Mucosa of rectum (tissue), 2 donors: ENCODE measurements around the gene NEK11.

Experiments used
- H3K27ac ChIP-seq, 2 donors: one replicate each; pipeline ENCODE4 v1.7.0; 2013; ENCODE audit warnings: inconsistent platforms in 2 of 2, low read depth in 2 of 2, low read length in 2 of 2
- H3K27me3 ChIP-seq, 2 donors: one replicate each; pipeline ENCODE4 v1.7.0; 2013; ENCODE audit warnings: low read length in 2 of 2; ENCODE audit not compliant: control insufficient read depth in 2 of 2, insufficient read depth in 2 of 2
- H3K36me3 ChIP-seq, 2 donors: one replicate each; pipeline ENCODE4 v1.7.0; 2013; ENCODE audit warnings: low read length in 2 of 2; ENCODE audit not compliant: control insufficient read depth in 2 of 2, insufficient read depth in 2 of 2
- H3K4me1 ChIP-seq, 2 donors: one replicate each; pipeline ENCODE4 v1.7.0; 2013; ENCODE audit warnings: low read length in 2 of 2, mild to moderate bottlenecking in 1 of 2; ENCODE audit not compliant: control insufficient read depth in 2 of 2, insufficient read depth in 2 of 2
- H3K4me3 ChIP-seq, 2 donors: one replicate each; pipeline ENCODE4 v1.7.0; 2013; ENCODE audit warnings: low read length in 2 of 2
- H3K9ac ChIP-seq, 2 donors: one replicate each; pipeline ENCODE4 v1.7.0; 2013; ENCODE audit warnings: low read length in 2 of 2, low read depth in 1 of 2, mild to moderate bottlenecking in 1 of 2
- H3K9me3 ChIP-seq, 2 donors: one replicate each; pipeline ENCODE4 v1.7.0; 2013; ENCODE audit warnings: low read length in 2 of 2; ENCODE audit not compliant: control insufficient read depth in 2 of 2
- donor health status: healthy.
- donor health status: Normal muscosa, but diverticular disease.

Gene NEK11, protein sequence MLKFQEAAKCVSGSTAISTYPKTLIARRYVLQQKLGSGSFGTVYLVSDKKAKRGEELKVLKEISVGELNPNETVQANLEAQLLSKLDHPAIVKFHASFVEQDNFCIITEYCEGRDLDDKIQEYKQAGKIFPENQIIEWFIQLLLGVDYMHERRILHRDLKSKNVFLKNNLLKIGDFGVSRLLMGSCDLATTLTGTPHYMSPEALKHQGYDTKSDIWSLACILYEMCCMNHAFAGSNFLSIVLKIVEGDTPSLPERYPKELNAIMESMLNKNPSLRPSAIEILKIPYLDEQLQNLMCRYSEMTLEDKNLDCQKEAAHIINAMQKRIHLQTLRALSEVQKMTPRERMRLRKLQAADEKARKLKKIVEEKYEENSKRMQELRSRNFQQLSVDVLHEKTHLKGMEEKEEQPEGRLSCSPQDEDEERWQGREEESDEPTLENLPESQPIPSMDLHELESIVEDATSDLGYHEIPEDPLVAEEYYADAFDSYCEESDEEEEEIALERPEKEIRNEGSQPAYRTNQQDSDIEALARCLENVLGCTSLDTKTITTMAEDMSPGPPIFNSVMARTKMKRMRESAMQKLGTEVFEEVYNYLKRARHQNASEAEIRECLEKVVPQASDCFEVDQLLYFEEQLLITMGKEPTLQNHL

DNA sequence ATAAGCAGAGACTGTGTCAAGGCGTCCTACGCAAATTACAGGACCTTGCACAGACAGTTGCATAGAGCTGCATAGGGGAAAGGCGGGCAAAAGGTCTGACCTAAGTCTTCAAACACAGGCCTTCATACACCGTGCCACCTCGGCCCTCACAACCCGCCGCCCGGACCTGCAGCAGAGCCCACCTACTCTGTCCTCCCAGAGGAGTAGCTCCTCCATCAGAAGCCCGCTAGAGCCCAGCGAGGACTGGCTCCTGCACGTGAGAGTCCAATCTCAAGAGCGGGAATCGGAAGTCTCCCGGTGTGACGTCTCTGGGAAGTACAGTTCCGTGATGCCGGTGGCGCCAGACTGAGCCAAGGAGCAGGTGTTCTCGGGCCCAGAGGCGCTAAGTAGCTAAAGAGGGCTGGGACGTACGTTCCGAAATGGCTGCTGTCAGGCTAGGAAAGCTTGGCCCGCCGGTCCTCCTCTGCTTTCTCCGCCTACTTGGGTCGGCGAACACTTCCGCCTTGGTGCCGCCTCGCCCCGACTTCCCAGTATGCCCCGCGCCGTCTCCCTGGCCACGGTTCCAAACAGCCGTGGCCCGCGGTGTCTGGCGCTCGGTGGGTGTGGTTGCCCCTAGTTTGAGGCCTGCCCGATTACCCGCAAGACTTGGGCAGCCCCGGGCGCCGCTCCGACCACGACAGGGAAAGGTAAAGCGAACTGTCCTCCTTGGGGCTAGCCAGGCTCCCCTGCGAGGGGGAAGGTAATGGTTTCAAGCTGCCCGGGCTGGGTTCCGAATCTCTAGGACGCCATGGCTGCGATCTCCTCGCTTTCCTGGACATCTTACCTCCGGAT, at the start of gene NEK11, which contains the start of gene ASTE1:
TSS of gene NEK11 (plus strand) at position 557 of the 831 bp plus-strand sequence. CDS start 2,832 bp downstream, outside the sequence.
TSS of gene ASTE1 (minus strand) at position 505 of the 831 bp plus-strand sequence. CDS start 1,519 bp downstream, outside the sequence.
- H3K4me3 ChIP-seq = peak within 1 kb of the TSS; percentile 91 to 94
- H3K36me3 ChIP-seq = peaks cover 3 to 11% of the 10 kb centered on the region in 2 donors
- H3K4me1 ChIP-seq = peaks cover 4 to 19% of the 10 kb centered on the region in 2 donors
- H3K9ac ChIP-seq = peak within 1 kb of the TSS; percentile 89 to 99
- peak within 1 kb of the TSS; percentile 89 to 97 for H3K27ac ChIP-seq
- H3K27me3 ChIP-seq = no peaks in the 10 kb centered on the region
- no peaks in the 10 kb centered on the region for H3K9me3 ChIP-seq

DNA sequence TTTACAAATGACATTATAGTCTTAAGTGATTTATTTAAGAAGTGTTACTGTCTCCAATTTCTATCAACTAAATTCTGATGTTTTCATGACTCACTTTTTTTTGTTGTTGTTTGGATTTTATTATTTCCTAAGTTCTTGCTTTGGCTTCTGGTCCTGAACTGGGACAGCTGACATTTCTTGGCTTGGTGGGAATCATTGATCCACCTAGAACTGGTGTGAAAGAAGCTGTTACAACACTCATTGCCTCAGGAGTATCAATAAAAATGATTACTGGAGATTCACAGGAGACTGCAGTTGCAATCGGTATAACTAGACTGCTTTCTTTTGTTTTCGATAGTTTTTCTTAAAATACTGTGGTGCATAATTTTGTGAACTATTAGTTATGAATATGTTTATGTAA, 47.6 kb upstream of the NEK11 start:
- Histone ChIP-seq H3K4me1 (no peaks in the 10 kb centered on the region), H3K36me3 (peaks cover 13 to 31% of the 10 kb centered on the region in 2 donors), H3K27ac (no peak overlapping the region), H3K4me3 (no peak overlapping the region), H3K27me3 (no peaks in the 10 kb centered on the region), H3K9me3 (no peaks in the 10 kb centered on the region), H3K9ac (no peak overlapping the region)

GRCh38 chr3:130981469-130981868, 45.2 kb upstream of the NEK11 start:
- no peaks in the 10 kb centered on the region for H3K27me3 ChIP-seq
- peaks cover 10 to 25% of the 10 kb centered on the region in 2 donors for H3K36me3 ChIP-seq
- no peaks in the 10 kb centered on the region for H3K9me3 ChIP-seq
- H3K9ac ChIP-seq = no peak overlapping the region
- H3K4me3 ChIP-seq = no peak overlapping the region
- H3K4me1 ChIP-seq = no peaks in the 10 kb centered on the region
- H3K27ac ChIP-seq = no peak overlapping the region

DNA sequence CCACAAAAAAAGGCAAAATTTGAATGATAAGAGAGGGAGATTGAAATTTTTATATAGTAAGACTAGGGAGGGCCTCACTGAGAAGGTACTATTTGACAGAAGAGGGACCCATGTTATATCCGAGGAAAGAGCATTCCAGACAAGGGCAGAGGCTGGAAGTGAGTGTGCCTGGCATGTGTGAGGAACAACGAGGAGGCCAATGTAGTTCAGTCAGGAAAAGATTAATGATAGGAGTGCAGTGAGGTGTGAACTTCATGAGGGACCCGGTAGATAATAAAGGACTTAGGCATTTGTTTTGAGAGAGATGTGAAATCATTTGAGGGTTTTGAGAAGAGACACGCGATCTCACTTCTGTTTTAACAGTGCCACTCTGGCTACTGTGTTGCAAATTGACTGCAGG, 36.4 kb upstream of the NEK11 start:
- Histone ChIP-seq H3K4me3 (no peak overlapping the region), H3K27ac (no peak overlapping the region), H3K4me1 (no peaks in the 10 kb centered on the region), H3K36me3 (peaks cover 5 to 16% of the 10 kb centered on the region in 2 donors), H3K27me3 (no peaks in the 10 kb centered on the region), H3K9me3 (no peaks in the 10 kb centered on the region), H3K9ac (no peak overlapping the region)

GRCh38 chr3:130991126-130991525, 35.6 kb upstream of the NEK11 start:
- Histone ChIP-seq H3K36me3 (peaks cover 5 to 16% of the 10 kb centered on the region in 2 donors), H3K9ac (no peak overlapping the region), H3K27ac (no peak overlapping the region), H3K9me3 (no peaks in the 10 kb centered on the region), H3K4me1 (no peaks in the 10 kb centered on the region), H3K27me3 (no peaks in the 10 kb centered on the region), H3K4me3 (no peak overlapping the region)

DNA sequence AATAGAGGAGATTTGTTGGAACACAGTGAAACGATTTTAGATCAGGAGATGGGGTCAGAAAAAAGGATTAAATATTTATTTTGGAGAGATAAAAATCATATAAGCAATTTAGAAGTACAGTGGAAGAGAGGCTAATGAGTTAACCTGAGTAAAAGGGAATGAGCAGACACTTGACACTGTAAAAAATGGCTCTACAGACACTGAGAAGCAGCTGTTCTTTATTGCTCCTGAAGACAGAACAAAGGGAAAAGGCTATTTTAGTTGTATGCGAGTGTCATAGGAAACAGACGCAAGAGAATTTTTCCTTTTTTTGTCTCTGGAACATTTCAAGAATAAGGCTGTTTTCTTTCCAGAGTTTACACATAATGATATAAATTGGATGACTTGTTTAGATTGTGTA, 34.3 kb upstream of the NEK11 start:
- no peaks in the 10 kb centered on the region for H3K9me3 ChIP-seq
- peaks cover 5 to 24% of the 10 kb centered on the region in 2 donors for H3K36me3 ChIP-seq
- no peaks in the 10 kb centered on the region for H3K4me1 ChIP-seq
- no peak overlapping the region for H3K27ac ChIP-seq
- H3K27me3 ChIP-seq = no peaks in the 10 kb centered on the region
- H3K4me3 ChIP-seq = no peak overlapping the region
- no peak overlapping the region for H3K9ac ChIP-seq

DNA sequence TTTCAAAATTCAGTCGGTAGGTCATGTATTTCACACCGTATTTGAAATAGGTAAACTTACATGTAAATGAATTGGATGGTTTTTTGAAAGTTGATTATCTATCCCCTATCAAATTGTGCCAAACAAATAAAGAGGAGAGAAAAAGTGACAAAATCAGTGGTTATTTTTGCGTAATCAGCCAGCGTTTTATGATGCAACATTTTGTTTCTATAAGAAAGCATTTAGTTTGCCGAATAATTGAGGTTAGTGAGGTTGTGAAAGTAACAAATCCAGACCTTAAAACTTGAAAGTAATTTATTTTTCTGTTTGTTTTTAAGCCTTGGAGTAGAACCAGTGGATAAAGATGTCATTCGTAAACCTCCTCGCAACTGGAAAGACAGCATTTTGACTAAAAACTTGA, 29.4 kb upstream of the NEK11 start:
- Histone ChIP-seq H3K27me3 (no peaks in the 10 kb centered on the region), H3K9ac (no peak overlapping the region), H3K36me3 (peaks cover 9 to 29% of the 10 kb centered on the region in 2 donors), H3K4me3 (no peak overlapping the region), H3K9me3 (no peaks in the 10 kb centered on the region), H3K27ac (no peak overlapping the region), H3K4me1 (no peaks in the 10 kb centered on the region)

DNA sequence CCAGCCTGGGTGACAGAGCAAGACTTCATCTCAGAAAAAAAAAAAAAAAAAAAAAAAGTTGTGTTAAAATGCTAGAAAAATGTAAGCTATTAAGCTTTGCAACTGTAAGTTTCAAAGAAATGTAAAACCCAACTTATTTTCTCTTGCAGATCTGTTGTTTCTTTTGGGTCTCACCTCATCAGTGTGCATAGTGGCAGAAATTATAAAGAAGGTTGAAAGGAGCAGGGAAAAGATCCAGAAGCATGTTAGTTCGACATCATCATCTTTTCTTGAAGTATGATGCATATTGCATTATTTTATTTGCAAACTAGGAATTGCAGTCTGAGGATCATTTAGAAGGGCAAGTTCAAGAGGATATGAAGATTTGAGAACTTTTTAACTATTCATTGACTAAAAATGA, 25.6 kb upstream of the NEK11 start:
- H3K9me3 ChIP-seq = no peaks in the 10 kb centered on the region
- no peak overlapping the region for H3K27ac ChIP-seq
- H3K27me3 ChIP-seq = no peaks in the 10 kb centered on the region
- no peaks in the 10 kb centered on the region for H3K4me1 ChIP-seq
- no peak overlapping the region for H3K9ac ChIP-seq
- H3K4me3 ChIP-seq = no peak overlapping the region
- peaks cover 19 to 34% of the 10 kb centered on the region in 2 donors for H3K36me3 ChIP-seq

GRCh38 chr3:131004603-131005002, 22.1 kb upstream of the NEK11 start:
- H3K4me1 ChIP-seq = no peaks in the 10 kb centered on the region
- no peaks in the 10 kb centered on the region for H3K9me3 ChIP-seq
- no peak overlapping the region for H3K4me3 ChIP-seq
- H3K27ac ChIP-seq = no peak overlapping the region
- H3K27me3 ChIP-seq = no peaks in the 10 kb centered on the region
- peaks cover 10 to 24% of the 10 kb centered on the region in 2 donors for H3K36me3 ChIP-seq
- no peak overlapping the region for H3K9ac ChIP-seq
